Measurements from ENCODE around the gene NEK8. TPM values are rescaled to one million over a fixed set of nuclear protein-coding genes. Genes with fewer than 3 reads are reported as not detected.

Gene NEK8
- total RNA-seq (2022; extraction: Qiagen RNA extraction) = 3.3 to 5.5 TPM (median 4.4 TPM) in 5 replicates

GRCh38 chr17:28728364-28729200 lies at the start of gene NEK8:
Gene NEK8, plus strand, starts transcription at chr17:28728788. Its CDS starts 26 bp downstream, at chr17:28728814.

GRCh38 chr17:28711723-28712031 lies 16.9 kb upstream of the NEK8 start, which contains the start of gene PROCA1:
Gene PROCA1, minus strand, starts transcription at chr17:28711888. Its CDS starts 228 bp downstream, at chr17:28711660.

GRCh38 chr17:28717578-28718332 lies 10.8 kb upstream of the NEK8 start, which contains the start of gene RAB34:
Gene RAB34, minus strand, starts transcription at chr17:28717868. Its CDS starts 602 bp downstream, at chr17:28717266.

GRCh38 chr17:28726226-28726626 lies 2.4 kb upstream of the NEK8 start, which contains the start of gene TLCD1:
Gene TLCD1, minus strand, starts transcription at chr17:28726233. Its CDS starts 136 bp downstream, at chr17:28726097.

GRCh38 chr17:28743243-28744103 lies 14.9 kb downstream of the NEK8 start, which contains the start of gene TRAF4:
Gene TRAF4, plus strand, starts transcription at chr17:28744011. Its CDS starts 102 bp downstream, at chr17:28744113.

Other genes with a start within 250 kb of the NEK8 start
- 0.02 to 0.06 TPM (median 0.04 TPM) in 4 of 5 replicates, not detected in the other for gene FOXN1, start 222.4 kb upstream of the NEK8 start, total RNA-seq (2022; extraction: Qiagen RNA extraction)
- 22.3 to 36.4 TPM (median 32.0 TPM) in 5 replicates for gene UNC119, start 176.2 kb upstream of the NEK8 start, total RNA-seq (2022; extraction: Qiagen RNA extraction)
- gene PIGS, start 157.3 kb upstream of the NEK8 start, total RNA-seq (2022; extraction: Qiagen RNA extraction) = 55.5 to 65.3 TPM (median 61.2 TPM) in 5 replicates
- 1.6 to 2.8 TPM (median 2.1 TPM) in 5 replicates for gene ALDOC, start 151.9 kb upstream of the NEK8 start, total RNA-seq (2022; extraction: Qiagen RNA extraction)
- gene SPAG5, start 129.8 kb upstream of the NEK8 start, total RNA-seq (2022; extraction: Qiagen RNA extraction) = 69.8 to 83.9 TPM (median 78.3 TPM) in 5 replicates
- gene RSKR, start 114.6 kb upstream of the NEK8 start, total RNA-seq (2022; extraction: Qiagen RNA extraction) = 3.0 to 5.5 TPM (median 4.8 TPM) in 5 replicates
- gene BLTP2, start 83.6 kb upstream of the NEK8 start, total RNA-seq (2022; extraction: Qiagen RNA extraction) = 51.4 to 78.0 TPM (median 62.9 TPM) in 5 replicates
- gene SDF2, start 66.9 kb upstream of the NEK8 start, total RNA-seq (2022; extraction: Qiagen RNA extraction) = 82.2 to 85.5 TPM (median 83.0 TPM) in 5 replicates
- gene SUPT6H, start 66.6 kb upstream of the NEK8 start, total RNA-seq (2022; extraction: Qiagen RNA extraction) = 67.6 to 75.2 TPM (median 73.5 TPM) in 5 replicates
- 1.0 to 1.7 TPM (median 1.1 TPM) in 5 replicates for gene PROCA1, start 16.9 kb upstream of the NEK8 start, total RNA-seq (2022; extraction: Qiagen RNA extraction)
- 227 to 270 TPM (median 264 TPM) in 5 replicates for gene RAB34, start 10.9 kb upstream of the NEK8 start, total RNA-seq (2022; extraction: Qiagen RNA extraction)
- gene RPL23A, start 8.8 kb upstream of the NEK8 start, total RNA-seq (2022; extraction: Qiagen RNA extraction) = 2,007 to 2,316 TPM (median 2,128 TPM) in 5 replicates
- gene TLCD1, start 2.6 kb upstream of the NEK8 start, total RNA-seq (2022; extraction: Qiagen RNA extraction) = 31.9 to 55.5 TPM (median 50.7 TPM) in 5 replicates
- gene TRAF4, start 15.2 kb downstream of the NEK8 start, total RNA-seq (2022; extraction: Qiagen RNA extraction) = 55.3 to 91.7 TPM (median 86.7 TPM) in 5 replicates
- 25.7 to 31.0 TPM (median 27.7 TPM) in 5 replicates for gene FAM222B, start 114.0 kb downstream of the NEK8 start, total RNA-seq (2022; extraction: Qiagen RNA extraction)
- gene ERAL1, start 126.2 kb downstream of the NEK8 start, total RNA-seq (2022; extraction: Qiagen RNA extraction) = 72.4 to 90.0 TPM (median 86.4 TPM) in 5 replicates
- gene FLOT2, start 168.9 kb downstream of the NEK8 start, total RNA-seq (2022; extraction: Qiagen RNA extraction) = 71.4 to 84.2 TPM (median 80.5 TPM) in 5 replicates
- gene DHRS13, start 174.3 kb downstream of the NEK8 start, total RNA-seq (2022; extraction: Qiagen RNA extraction) = 4.9 to 7.2 TPM (median 6.4 TPM) in 5 replicates
- gene PHF12, start 222.7 kb downstream of the NEK8 start, total RNA-seq (2022; extraction: Qiagen RNA extraction) = 33.1 to 37.4 TPM (median 33.6 TPM) in 5 replicates

Measured in A549 treated with CORT108297 at 1 μM for 4 hours (cell line).